GM12892 (cell line): Measurements from ENCODE around the gene IL17RE.

Source experiments
- POLR2A ChIP-seq: IDR thresholded peaks from 2 replicates; pipeline ENCODE4 v1.6.1; 2011; ENCODE audit warnings: low read depth, low read length, control low read depth
- POLR2AphosphoS5 ChIP-seq: IDR thresholded peaks from 2 replicates; pipeline ENCODE4 v1.6.1; 2011; ENCODE audit warnings: low read depth, low read length, control low read depth
- TAF1 ChIP-seq: IDR thresholded peaks from 2 replicates; pipeline ENCODE4 v1.6.1; 2011; ENCODE audit warnings: low read depth, mild to moderate bottlenecking, control low read depth, low read length, borderline replicate concordance

- TF ChIP-seq POLR2A (no peak), POLR2AphosphoS5 (no peak), TAF1 (no peak)
Measured at GRCh38 chr3:9870978-9871377, 31.7 kb upstream of the IL17RE start.
